CD4-positive, alpha-beta T cell treated with Interleukin-17A for 4 hours (primary cell): ENCODE results near the gene ADAMTSL1.

ENCODE experiments used
- DNase-seq: peaks from one replicate; pipeline ENCODE4 v3.0.0-alpha.2; 2020; ENCODE audit warnings: mixed read lengths

Gene ADAMTSL1

GRCh38 chr9:18786196-18786595, 312.2 kb downstream of the ADAMTSL1 start:
- DNase-seq: no peak

GRCh38 chr9:18786911-18787650, 313.1 kb downstream of the ADAMTSL1 start:
- no peak for DNase-seq

GRCh38 chr9:18788256-18788655, 314.3 kb downstream of the ADAMTSL1 start:
- DNase-seq: no peak

- no peak for DNase-seq
These were observed 317.1 kb downstream of the ADAMTSL1 start for GRCh38 chr9:18791074-18791473.

- DNase-seq: no peak
These were observed 319.2 kb downstream of the ADAMTSL1 start for GRCh38 chr9:18793122-18793521.

- no peak for DNase-seq
These were observed 322.2 kb downstream of the ADAMTSL1 start for GRCh38 chr9:18795947-18796671.

- DNase-seq: no peak
These were observed 322.8 kb downstream of the ADAMTSL1 start for GRCh38 chr9:18796696-18797270.

GRCh38 chr9:18798106-18798505, 324.2 kb downstream of the ADAMTSL1 start:
- no peak for DNase-seq

GRCh38 chr9:18798508-18799290, 324.7 kb downstream of the ADAMTSL1 start:
- DNase-seq: no peak

- no peak for DNase-seq
These were observed 325.5 kb downstream of the ADAMTSL1 start for GRCh38 chr9:18799428-18799827.

- no peak for DNase-seq
These were observed 326.6 kb downstream of the ADAMTSL1 start for GRCh38 chr9:18800579-18800978.

- DNase-seq: no peak
These were observed 331.4 kb downstream of the ADAMTSL1 start for GRCh38 chr9:18805386-18805785.

- DNase-seq: no peak
These were observed 332.5 kb downstream of the ADAMTSL1 start for GRCh38 chr9:18806232-18807080.

GRCh38 chr9:18810581-18810980, 336.6 kb downstream of the ADAMTSL1 start:
- no peak for DNase-seq

GRCh38 chr9:18811171-18811570, 337.2 kb downstream of the ADAMTSL1 start:
- DNase-seq: no peak

GRCh38 chr9:18819418-18819817, 345.5 kb downstream of the ADAMTSL1 start:
- no peak for DNase-seq

- DNase-seq: no peak
These were observed 346.7 kb downstream of the ADAMTSL1 start for GRCh38 chr9:18820566-18821095.

GRCh38 chr9:18821788-18822187, 347.8 kb downstream of the ADAMTSL1 start:
- DNase-seq: no peak

- no peak for DNase-seq
These were observed 348.9 kb downstream of the ADAMTSL1 start for GRCh38 chr9:18822850-18823249.

- DNase-seq: no peak
These were observed 350.2 kb downstream of the ADAMTSL1 start for GRCh38 chr9:18824095-18824666.

- DNase-seq: no peak
These were observed 351.8 kb downstream of the ADAMTSL1 start for GRCh38 chr9:18825656-18826170.
